GM12892 (cell line): ENCODE data around the gene MALAT1.

Experiments
- POLR2A ChIP-seq: IDR thresholded peaks from 2 replicates; pipeline ENCODE4 v1.6.1; 2011; ENCODE audit warnings: low read depth, low read length, control low read depth
- TAF1 ChIP-seq: IDR thresholded peaks from 2 replicates; pipeline ENCODE4 v1.6.1; 2011; ENCODE audit warnings: low read depth, mild to moderate bottlenecking, control low read depth, low read length, borderline replicate concordance

GRCh38 chr11:65505466-65506289 lies 6.8 kb downstream of the MALAT1 start:
- TF ChIP-seq TAF1, result no peak
- peak; percentile 82 for TF ChIP-seq POLR2A
